Measurements from ENCODE around the gene PALM3. TPM values are rescaled to one million over a fixed set of nuclear protein-coding genes. Genes with fewer than 3 reads are reported as not detected.

Gene PALM3
- total and polyA plus RNA-seq, 10 of the 15 experiments (the other 5 are each of a cell fraction or from before 2014, with no cell fraction given), result 0.07 TPM; not detected in 9

- TF ChIP-seq SIN3A (IDR thresholded peaks at IDR 0.05; ENCODE audit: low read depth, low read length) (peak; percentile 59), BACH1 (IDR thresholded peaks at IDR 0.05; ENCODE audit: borderline replicate concordance) (peak; percentile 54; the same call in 1 of the 2 replicates), RAD51 (IDR thresholded peaks at IDR 0.05) (no peak), YY1 (IDR thresholded peaks at IDR 0.05; ENCODE audit: low read depth, low read length) (peak; percentile 66), SREBF2 (IDR thresholded peaks at IDR 0.05; ENCODE audit: low read length) (no peak), EED (IDR thresholded peaks at IDR 0.05; ENCODE audit: low read depth) (no peak), RFX5 (IDR thresholded peaks at IDR 0.05; ENCODE audit: low read depth, low read length) (no peak), POU2F2 (IDR thresholded peaks at IDR 0.05; ENCODE audit: borderline replicate concordance, low read depth, low read length) (no peak), RELB (IDR thresholded peaks at IDR 0.05; ENCODE audit: low read depth) (peak; percentile 41; the same call in 1 of the 2 replicates), CEBPB (IDR thresholded peaks at IDR 0.05; ENCODE audit: borderline replicate concordance in 1 of 2, low read depth in 2 of 2, low read length in 2 of 2) (0 out of 4 replicates have a peak, but pooled peaks of 1 of the 2 experiments have one; percentile 7), NFXL1 (IDR thresholded peaks at IDR 0.05; ENCODE audit: borderline replicate concordance) (no peak), MTA3 (IDR thresholded peaks at IDR 0.05; ENCODE audit: borderline replicate concordance, low read length) (no peak), PAX5 (IDR thresholded peaks at IDR 0.05; ENCODE audit: borderline replicate concordance, low read depth, low read length) (0 out of 2 replicates have a peak, but pooled peaks have one; percentile 6), BCL11A (IDR thresholded peaks at IDR 0.05; ENCODE audit: low read depth, low read length) (no peak), CREM (IDR thresholded peaks at IDR 0.05; ENCODE audit: low read depth) (peak; percentile 90), ZNF687 (IDR thresholded peaks at IDR 0.05) (peak; percentile 58), FOXK2 (IDR thresholded peaks at IDR 0.05) (peak; percentile 46; the same call in 1 of the 2 replicates)
- TF ChIP-seq, protein P1, sequence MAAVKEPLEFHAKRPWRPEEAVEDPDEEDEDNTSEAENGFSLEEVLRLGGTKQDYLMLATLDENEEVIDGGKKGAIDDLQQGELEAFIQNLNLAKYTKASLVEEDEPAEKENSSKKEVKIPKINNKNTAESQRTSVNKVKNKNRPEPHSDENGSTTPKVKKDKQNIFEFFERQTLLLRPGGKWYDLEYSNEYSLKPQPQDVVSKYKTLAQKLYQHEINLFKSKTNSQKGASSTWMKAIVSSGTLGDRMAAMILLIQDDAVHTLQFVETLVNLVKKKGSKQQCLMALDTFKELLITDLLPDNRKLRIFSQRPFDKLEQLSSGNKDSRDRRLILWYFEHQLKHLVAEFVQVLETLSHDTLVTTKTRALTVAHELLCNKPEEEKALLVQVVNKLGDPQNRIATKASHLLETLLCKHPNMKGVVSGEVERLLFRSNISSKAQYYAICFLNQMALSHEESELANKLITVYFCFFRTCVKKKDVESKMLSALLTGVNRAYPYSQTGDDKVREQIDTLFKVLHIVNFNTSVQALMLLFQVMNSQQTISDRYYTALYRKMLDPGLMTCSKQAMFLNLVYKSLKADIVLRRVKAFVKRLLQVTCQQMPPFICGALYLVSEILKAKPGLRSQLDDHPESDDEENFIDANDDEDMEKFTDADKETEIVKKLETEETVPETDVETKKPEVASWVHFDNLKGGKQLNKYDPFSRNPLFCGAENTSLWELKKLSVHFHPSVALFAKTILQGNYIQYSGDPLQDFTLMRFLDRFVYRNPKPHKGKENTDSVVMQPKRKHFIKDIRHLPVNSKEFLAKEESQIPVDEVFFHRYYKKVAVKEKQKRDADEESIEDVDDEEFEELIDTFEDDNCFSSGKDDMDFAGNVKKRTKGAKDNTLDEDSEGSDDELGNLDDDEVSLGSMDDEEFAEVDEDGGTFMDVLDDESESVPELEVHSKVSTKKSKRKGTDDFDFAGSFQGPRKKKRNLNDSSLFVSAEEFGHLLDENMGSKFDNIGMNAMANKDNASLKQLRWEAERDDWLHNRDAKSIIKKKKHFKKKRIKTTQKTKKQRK (IDR thresholded peaks at IDR 0.05; ENCODE audit: low read depth, low read length), result no peak
- TF ChIP-seq, protein P2, sequence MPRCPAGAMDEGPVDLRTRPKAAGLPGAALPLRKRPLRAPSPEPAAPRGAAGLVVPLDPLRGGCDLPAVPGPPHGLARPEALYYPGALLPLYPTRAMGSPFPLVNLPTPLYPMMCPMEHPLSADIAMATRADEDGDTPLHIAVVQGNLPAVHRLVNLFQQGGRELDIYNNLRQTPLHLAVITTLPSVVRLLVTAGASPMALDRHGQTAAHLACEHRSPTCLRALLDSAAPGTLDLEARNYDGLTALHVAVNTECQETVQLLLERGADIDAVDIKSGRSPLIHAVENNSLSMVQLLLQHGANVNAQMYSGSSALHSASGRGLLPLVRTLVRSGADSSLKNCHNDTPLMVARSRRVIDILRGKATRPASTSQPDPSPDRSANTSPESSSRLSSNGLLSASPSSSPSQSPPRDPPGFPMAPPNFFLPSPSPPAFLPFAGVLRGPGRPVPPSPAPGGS (IDR thresholded peaks at IDR 0.05; ENCODE audit: borderline replicate concordance, insufficient read depth, low read depth, low read length, poor library complexity, severe bottlenecking), result no peak
Observed at GRCh38 chr19:14080887-14081796, 19.3 kb upstream of the PALM3 start (continued).

All from GM12878 (cell line).